KOPT-K1 (cell line): ENCODE data around the gene GPR17.

Source experiments
- H3K27ac ChIP-seq: fragments of 200-600 bp; sonication (generic); 2 replicates; pipeline ENCODE4 v1.5.1; 2016; ENCODE audit warnings: antibody characterized with exemption, mild to moderate bottlenecking, low read depth, low read length; ENCODE audit not compliant: poor library complexity, severe bottlenecking
- H3K36me3 ChIP-seq: fragments of 200-600 bp; sonication (generic); 2 replicates; pipeline ENCODE4 v1.5.1; 2017; ENCODE audit warnings: antibody characterized with exemption, mild to moderate bottlenecking, low read length, moderate library complexity; ENCODE audit not compliant: insufficient read depth
- H3K9me3 ChIP-seq: fragments of 200-600 bp; sonication (generic); 2 replicates; pipeline ENCODE4 v1.5.1; 2017; ENCODE audit warnings: antibody characterized with exemption, low read length, mild to moderate bottlenecking; ENCODE audit not compliant: insufficient read depth, poor library complexity, severe bottlenecking

The GPR17 gene

GRCh38 chr2:127645395-127646291 lies at the start of gene GPR17:
GPR17 (plus strand) TSS chr2:127646153; CDS start chr2:127650736, 4,583 bp downstream.
- Histone ChIP-seq H3K9me3 (no peaks in the 10 kb centered on the region), H3K36me3 (no peaks in the 10 kb centered on the region), H3K27ac (peak within 1 kb of the TSS; percentile 99)

- peaks cover 5% of the 10 kb centered on the region; the same call in 1 of the 2 replicates for H3K36me3 ChIP-seq
- peak overlapping the region; percentile 99 for H3K27ac ChIP-seq
- H3K9me3 ChIP-seq = peaks cover 5% of the 10 kb centered on the region
Observed at GRCh38 chr2:127596311-127597045, 49.5 kb upstream of the GPR17 start.

- H3K36me3 ChIP-seq = peaks cover 12% of the 10 kb centered on the region
- H3K9me3 ChIP-seq = peaks cover 13% of the 10 kb centered on the region
- H3K27ac ChIP-seq = peak overlapping the region; percentile 99
Observed at GRCh38 chr2:127597046-127597983, 48.6 kb upstream of the GPR17 start.

DNA sequence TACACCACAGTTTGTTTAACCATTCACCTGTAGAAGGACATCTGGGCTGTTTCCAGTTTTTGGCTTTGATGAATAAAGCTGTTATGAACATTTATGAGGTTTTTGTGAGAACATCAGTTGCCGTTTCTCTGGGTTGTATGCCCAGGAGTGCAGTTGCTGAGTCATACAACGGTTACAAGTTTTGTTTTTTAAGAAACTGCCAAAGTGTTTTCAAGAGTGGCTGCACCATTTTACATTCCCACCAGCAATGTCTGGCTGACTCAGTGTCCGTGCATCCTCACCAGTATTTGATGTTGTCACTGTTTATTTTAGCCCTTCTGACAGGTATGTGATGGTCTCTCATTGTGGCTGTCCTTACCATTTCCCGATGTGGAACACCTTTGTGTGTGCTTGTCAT lies 48.0 kb upstream of the GPR17 start:
- H3K36me3 ChIP-seq = peaks cover 19% of the 10 kb centered on the region
- peaks cover 19% of the 10 kb centered on the region for H3K9me3 ChIP-seq
- H3K27ac ChIP-seq = peak overlapping the region; percentile 99

DNA sequence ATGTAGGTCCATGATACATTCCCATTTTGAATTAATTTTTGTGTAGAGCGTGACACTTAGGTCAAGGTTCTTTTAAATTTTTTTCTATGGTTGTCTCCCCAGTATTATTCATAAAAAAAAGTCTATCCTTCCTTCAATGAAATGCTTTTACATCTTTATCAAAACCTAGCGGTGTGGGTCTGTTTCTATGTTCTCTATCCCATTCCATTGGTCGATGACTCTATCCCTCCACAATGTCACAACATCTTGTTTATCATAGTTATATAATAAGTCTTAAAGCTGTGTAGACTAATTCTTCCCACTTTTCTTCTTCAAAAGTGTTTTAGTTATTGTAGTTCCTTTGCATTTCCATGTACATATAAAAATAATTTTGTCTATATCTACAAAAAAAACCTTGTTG lies 47.2 kb upstream of the GPR17 start:
- H3K36me3 ChIP-seq = peaks cover 25% of the 10 kb centered on the region
- peaks cover 26% of the 10 kb centered on the region for H3K9me3 ChIP-seq
- peak overlapping the region; percentile 99 for H3K27ac ChIP-seq

- peaks cover 25% of the 10 kb centered on the region for H3K36me3 ChIP-seq
- H3K9me3 ChIP-seq = peaks cover 26% of the 10 kb centered on the region
- H3K27ac ChIP-seq = peak overlapping the region; percentile 99
Observed at GRCh38 chr2:127599211-127599610, 46.7 kb upstream of the GPR17 start.

DNA sequence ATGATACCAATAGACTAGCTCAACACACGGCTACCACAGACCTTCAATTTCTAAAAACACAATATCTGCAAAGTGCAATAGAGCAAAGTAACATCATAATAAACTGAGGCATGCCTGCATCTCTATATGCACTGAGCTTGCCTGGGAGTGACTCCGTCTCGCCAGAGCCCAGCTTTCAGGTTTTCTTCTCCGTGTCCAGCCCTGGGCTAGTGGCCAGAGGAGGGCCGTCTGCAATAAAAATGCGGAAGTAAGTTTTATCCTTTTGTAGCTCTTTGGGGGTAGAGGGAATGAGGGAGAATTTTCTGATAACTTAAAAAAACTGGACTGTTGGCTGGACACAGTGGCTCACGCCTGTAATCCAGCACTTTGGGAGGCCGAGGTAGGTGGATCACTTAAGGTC lies 41.0 kb upstream of the GPR17 start:
- Histone ChIP-seq H3K9me3 (peaks cover 21% of the 10 kb centered on the region), H3K27ac (peak overlapping the region; percentile 99), H3K36me3 (peaks cover 69% of the 10 kb centered on the region)

GRCh38 chr2:127605691-127606263 lies 40.2 kb upstream of the GPR17 start:
- Histone ChIP-seq H3K36me3 (peaks cover 77% of the 10 kb centered on the region), H3K9me3 (peaks cover 21% of the 10 kb centered on the region), H3K27ac (peak overlapping the region; percentile 99)

GRCh38 chr2:127606625-127607398 lies 39.1 kb upstream of the GPR17 start:
- Histone ChIP-seq H3K27ac (peak overlapping the region; percentile 99), H3K36me3 (peaks cover 80% of the 10 kb centered on the region), H3K9me3 (peaks cover 18% of the 10 kb centered on the region)

DNA sequence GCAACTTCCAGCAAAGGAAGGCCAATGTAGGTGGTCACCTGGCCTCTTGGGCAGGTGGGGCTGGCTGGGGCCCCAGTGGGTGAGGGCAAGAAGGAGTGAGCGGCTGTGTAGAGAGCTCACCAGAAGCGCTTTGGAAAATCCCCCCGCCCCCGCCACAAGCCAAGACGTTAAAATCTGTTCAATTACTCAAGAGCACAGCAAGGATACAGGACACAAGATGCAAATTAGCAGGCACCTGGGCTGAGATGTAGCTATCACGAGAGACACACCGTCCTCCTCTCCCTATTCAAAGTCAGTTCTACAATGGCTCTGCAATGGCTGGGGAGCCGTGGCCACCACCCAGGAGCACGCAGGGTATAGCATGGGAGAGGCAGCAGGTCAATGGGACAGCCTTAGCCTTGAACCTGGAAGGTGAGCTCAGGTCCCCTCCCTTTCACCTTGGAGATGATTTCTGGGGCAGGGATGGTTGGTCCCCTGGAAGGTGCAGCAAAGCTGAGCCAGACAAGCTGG lies 38.5 kb upstream of the GPR17 start:
- H3K36me3 ChIP-seq = peaks cover 80% of the 10 kb centered on the region
- peak overlapping the region; percentile 99 for H3K27ac ChIP-seq
- H3K9me3 ChIP-seq = peaks cover 16% of the 10 kb centered on the region

GRCh38 chr2:127608061-127609030 lies 37.6 kb upstream of the GPR17 start:
- Histone ChIP-seq H3K27ac (peak overlapping the region; percentile 99), H3K9me3 (peaks cover 16% of the 10 kb centered on the region), H3K36me3 (peaks cover 80% of the 10 kb centered on the region)

DNA sequence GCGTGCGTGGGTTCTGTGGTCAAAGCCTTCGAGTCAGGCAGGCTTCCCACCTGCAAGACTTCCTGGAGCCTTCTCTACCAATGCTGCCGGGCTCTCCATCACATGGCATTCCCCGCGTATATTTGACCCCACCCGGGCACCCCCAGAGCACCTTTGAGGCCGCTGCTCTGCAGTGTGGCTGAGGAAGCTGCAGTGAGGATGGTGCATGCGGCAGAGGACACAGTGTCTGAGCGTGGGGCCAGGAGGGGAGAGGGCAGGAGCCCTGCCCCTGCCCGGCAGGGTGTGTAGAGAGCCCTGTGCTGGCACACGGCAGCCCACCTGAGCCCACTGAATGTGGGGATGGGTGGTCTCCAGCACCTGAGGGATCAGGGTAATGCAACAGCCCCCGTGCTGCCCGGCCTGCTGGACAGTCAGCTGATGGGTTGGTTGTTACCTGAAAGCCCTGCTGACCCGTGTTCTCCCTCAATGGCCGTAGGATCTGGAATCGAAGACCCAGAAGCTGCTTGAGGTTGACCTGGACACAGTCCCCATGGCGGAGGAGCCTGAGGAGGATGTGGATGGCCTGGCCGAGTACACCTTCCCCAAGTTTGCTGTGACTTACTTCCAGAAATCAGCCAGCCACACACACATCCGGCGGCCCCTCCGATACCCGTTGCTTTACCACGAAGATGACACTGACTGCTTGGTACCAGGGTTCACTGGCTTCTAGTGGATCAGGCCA lies 36.8 kb upstream of the GPR17 start:
- H3K36me3 ChIP-seq = peaks cover 86% of the 10 kb centered on the region
- peaks cover 16% of the 10 kb centered on the region for H3K9me3 ChIP-seq
- H3K27ac ChIP-seq = peak overlapping the region; percentile 99
